WERI-Rb-1 (cell line): ENCODE measurements around the gene KCNK4.

Source experiments
- DNase-seq: peaks from one replicate; pipeline ENCODE4 v3.0.0-alpha.2; 2020
- H3K27ac ChIP-seq: fragments of 250-450 bp; sonication (Bioruptor Pico); 2 replicates; pipeline ENCODE4 v1.5.1; 2020; ENCODE audit warnings: mild to moderate bottlenecking, moderate library complexity
- H3K27me3 ChIP-seq: fragments of 250-450 bp; sonication (Bioruptor Pico); 2 replicates; pipeline ENCODE4 v1.5.1; 2021; ENCODE audit warnings: mild to moderate bottlenecking, low read depth, moderate library complexity; ENCODE audit not compliant: insufficient read depth, severe bottlenecking
- H3K36me3 ChIP-seq: fragments of 250-450 bp; sonication (Bioruptor Pico); 2 replicates; pipeline ENCODE4 v1.5.1; 2020; ENCODE audit warnings: mild to moderate bottlenecking, moderate library complexity
- H3K4me3 ChIP-seq: 2 replicates; pipeline ENCODE4 v1.5.1; 2011; ENCODE audit warnings: low read depth, mild to moderate bottlenecking, control low read depth, low read length
- H3K9me3 ChIP-seq: fragments of 250-450 bp; sonication (Bioruptor Pico); 2 replicates; pipeline ENCODE4 v1.5.1; 2021; ENCODE audit warnings: mild to moderate bottlenecking, moderate library complexity; ENCODE audit not compliant: severe bottlenecking
- CTCF ChIP-seq: IDR thresholded peaks from 2 replicates; pipeline ENCODE4 v1.5.1; 2011; ENCODE audit warnings: low read depth, mild to moderate bottlenecking, control low read depth, inconsistent platforms, low read length

KCNK4 gene

GRCh38 chr11:64278576-64279190 lies 12.4 kb upstream of the KCNK4 start:
- TF ChIP-seq CTCF = no peak
- Histone ChIP-seq H3K9me3 (no peaks in the 10 kb centered on the region), H3K27me3 (no peaks in the 10 kb centered on the region), H3K36me3 (peaks cover 56% of the 10 kb centered on the region), H3K27ac (no peak overlapping the region), H3K4me3 (no peak overlapping the region)
- DNase-seq = no peak

- peaks cover 47% of the 10 kb centered on the region for H3K36me3 ChIP-seq
- DNase-seq = no peak
- no peaks in the 10 kb centered on the region for H3K27me3 ChIP-seq
- H3K4me3 ChIP-seq = no peak overlapping the region
- no peaks in the 10 kb centered on the region for H3K9me3 ChIP-seq
- TF ChIP-seq CTCF = no peak
- no peak overlapping the region for H3K27ac ChIP-seq
These were observed 8.9 kb upstream of the KCNK4 start for GRCh38 chr11:64281957-64282770.

GRCh38 chr11:64283092-64283491 lies 8.0 kb upstream of the KCNK4 start:
- no peak for TF ChIP-seq CTCF
- H3K4me3 ChIP-seq = no peak overlapping the region
- DNase-seq = no peak
- peaks cover 39% of the 10 kb centered on the region for H3K36me3 ChIP-seq
- H3K27ac ChIP-seq = peak overlapping the region; percentile 56; the same call in 1 of the 2 replicates
- H3K9me3 ChIP-seq = no peaks in the 10 kb centered on the region
- no peaks in the 10 kb centered on the region for H3K27me3 ChIP-seq

GRCh38 chr11:64284048-64284961 lies 6.8 kb upstream of the KCNK4 start, which contains the start of gene BAD:
TSS of gene BAD (minus strand) at chr11:64284665. CDS start at chr11:64284368, 297 bp downstream.
- Histone ChIP-seq H3K27ac (peak within 1 kb of the TSS; percentile 91), H3K36me3 (peaks cover 30% of the 10 kb centered on the region)

More at GRCh38 chr11:64284048-64284961, 6.8 kb upstream of the KCNK4 start, which contains the start of gene BAD:
- Histone ChIP-seq H3K4me3 (peak within 1 kb of the TSS; percentile 96), H3K27me3 (no peaks in the 10 kb centered on the region), H3K9me3 (no peaks in the 10 kb centered on the region)
- DNase-seq = peak; percentile 95
- TF ChIP-seq CTCF = no peak
